Erythroblast (primary cell): Measurements from ENCODE around the gene KAZN.

Source experiments
- GATA1 ChIP-seq: IDR thresholded peaks from 2 replicates; pipeline ENCODE4 v1.6.1; 2011; ENCODE audit warnings: low read depth, mild to moderate bottlenecking, control low read depth, low read length, moderate library complexity
- POLR2A ChIP-seq: IDR thresholded peaks from 2 replicates; pipeline ENCODE4 v1.6.1; 2011; ENCODE audit warnings: mild to moderate bottlenecking, low read length

- no peak for TF ChIP-seq POLR2A
- TF ChIP-seq GATA1, result no peak
Observed at GRCh38 chr1:15150376-15150775, 551.9 kb downstream of the KAZN start.
